Osteocyte (in vitro differentiated cells): ENCODE results near the gene TSPEAR. TPM values are rescaled to one million over a fixed set of nuclear protein-coding genes. Genes with fewer than 3 reads are reported as not detected.

Experiments
- DNase-seq: peaks from one replicate; pipeline ENCODE4 v3.0.0; 2021; ENCODE audit warnings: mixed read lengths; ENCODE audit not compliant: unreplicated experiment; ENCODE audit errors: extremely low spot score
- H3K27ac Mint-ChIP-seq: one replicate; pipeline ENCODE4 v1.8.0; 2021; ENCODE audit warnings: mild to moderate bottlenecking, mixed read lengths; ENCODE audit not compliant: unreplicated experiment
- H3K27me3 Mint-ChIP-seq: one replicate; pipeline ENCODE4 v1.8.0; 2021; ENCODE audit warnings: mixed read lengths; ENCODE audit not compliant: unreplicated experiment
- H3K36me3 Mint-ChIP-seq: one replicate; pipeline ENCODE4 v1.8.0; 2021; ENCODE audit warnings: mixed read lengths; ENCODE audit not compliant: unreplicated experiment
- H3K4me1 Mint-ChIP-seq: one replicate; pipeline ENCODE4 v1.8.0; 2021; ENCODE audit warnings: mixed read lengths; ENCODE audit not compliant: unreplicated experiment
- H3K4me3 Mint-ChIP-seq: one replicate; pipeline ENCODE4 v1.8.0; 2021; ENCODE audit warnings: mild to moderate bottlenecking, moderate library complexity, mixed read lengths; ENCODE audit not compliant: unreplicated experiment
- H3K9me3 Mint-ChIP-seq: one replicate; pipeline ENCODE4 v1.8.0; 2021; ENCODE audit warnings: mixed read lengths; ENCODE audit not compliant: unreplicated experiment
- CTCF ChIP-seq: fragments of 200-600 bp; sonication (generic); IDR thresholded peaks from 2 replicates; pipeline ENCODE4 v1.5.0; 2021; ENCODE audit warnings: antibody characterized with exemption, mild to moderate bottlenecking, moderate library complexity
- total RNA-seq: library from RNA; stranded (reverse); gene quantifications from 2 replicates; pipeline ENCODE4 v1.2.1, GENCODE V29; 2021

Gene TSPEAR
- total RNA-seq, 1 donor from 2014 or later, result not detected

- no peaks in the 10 kb centered on the region for H3K27me3 Mint-ChIP-seq
- H3K36me3 Mint-ChIP-seq, result no peaks in the 10 kb centered on the region
- H3K9me3 Mint-ChIP-seq, result peaks cover 9% of the 10 kb centered on the region
- no peak overlapping the region for H3K27ac Mint-ChIP-seq
- H3K4me1 Mint-ChIP-seq, result peaks cover 2% of the 10 kb centered on the region
- H3K4me3 Mint-ChIP-seq, result no peak overlapping the region
- TF ChIP-seq CTCF, result no peak
- peak; percentile 80 for DNase-seq
These were observed 46.8 kb upstream of the TSPEAR start for GRCh38 chr21:44758141-44758561.

GRCh38 chr21:44757731-44758130 lies 46.4 kb upstream of the TSPEAR start:
- TF ChIP-seq CTCF, result no peak
- H3K27ac Mint-ChIP-seq, result no peak overlapping the region
- peaks cover 2% of the 10 kb centered on the region for H3K4me1 Mint-ChIP-seq
- no peaks in the 10 kb centered on the region for H3K27me3 Mint-ChIP-seq
- peaks cover 9% of the 10 kb centered on the region for H3K9me3 Mint-ChIP-seq
- no peak for DNase-seq
- no peaks in the 10 kb centered on the region for H3K36me3 Mint-ChIP-seq
- no peak overlapping the region for H3K4me3 Mint-ChIP-seq

GRCh38 chr21:44756423-44757185 lies 45.2 kb upstream of the TSPEAR start:
- no peak for TF ChIP-seq CTCF
- Mint-ChIP-seq H3K9me3 (peaks cover 9% of the 10 kb centered on the region), H3K4me1 (peaks cover 4% of the 10 kb centered on the region), H3K36me3 (no peaks in the 10 kb centered on the region), H3K27me3 (no peaks in the 10 kb centered on the region), H3K4me3 (no peak overlapping the region), H3K27ac (no peak overlapping the region)
- DNase-seq, result no peak

GRCh38 chr21:44755227-44755626 lies 43.9 kb upstream of the TSPEAR start:
- Mint-ChIP-seq H3K27me3 (no peaks in the 10 kb centered on the region), H3K27ac (peak overlapping the region; percentile 32)

More at GRCh38 chr21:44755227-44755626, 43.9 kb upstream of the TSPEAR start:
- TF ChIP-seq CTCF, result no peak
- peaks cover 9% of the 10 kb centered on the region for H3K9me3 Mint-ChIP-seq
- H3K36me3 Mint-ChIP-seq, result no peaks in the 10 kb centered on the region
- peaks cover 10% of the 10 kb centered on the region for H3K4me1 Mint-ChIP-seq
- H3K4me3 Mint-ChIP-seq, result no peak overlapping the region
- DNase-seq, result no peak
